ENCODE results near the gene PREX1.

PREX1 gene

DNA sequence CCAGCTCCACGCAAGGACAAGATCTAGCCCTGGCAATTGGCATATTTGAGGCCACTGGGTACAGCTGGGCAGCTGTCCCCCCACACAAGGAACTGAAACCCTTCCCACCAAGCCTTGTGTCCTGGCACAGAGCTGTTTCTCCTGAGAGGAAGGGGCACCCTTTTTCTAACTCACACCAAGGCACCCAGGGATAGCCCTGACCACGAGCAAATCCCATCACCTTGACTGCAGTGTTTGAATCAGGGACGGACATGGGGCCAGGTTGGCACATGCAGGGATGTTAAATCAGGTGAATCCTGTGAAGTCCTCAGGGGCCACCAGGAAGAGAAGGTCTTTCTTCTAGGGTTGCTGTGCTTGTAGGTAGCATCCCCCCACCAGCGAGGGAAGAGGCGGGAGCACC is 246.6 kb downstream of the PREX1 start:
- no peak for DNase-seq (ENCODE audit: low spot score)

GRCh38 chr20:48578397-48579098 is 249.3 kb downstream of the PREX1 start:
- no peak for DNase-seq (ENCODE audit: low spot score)

DNA sequence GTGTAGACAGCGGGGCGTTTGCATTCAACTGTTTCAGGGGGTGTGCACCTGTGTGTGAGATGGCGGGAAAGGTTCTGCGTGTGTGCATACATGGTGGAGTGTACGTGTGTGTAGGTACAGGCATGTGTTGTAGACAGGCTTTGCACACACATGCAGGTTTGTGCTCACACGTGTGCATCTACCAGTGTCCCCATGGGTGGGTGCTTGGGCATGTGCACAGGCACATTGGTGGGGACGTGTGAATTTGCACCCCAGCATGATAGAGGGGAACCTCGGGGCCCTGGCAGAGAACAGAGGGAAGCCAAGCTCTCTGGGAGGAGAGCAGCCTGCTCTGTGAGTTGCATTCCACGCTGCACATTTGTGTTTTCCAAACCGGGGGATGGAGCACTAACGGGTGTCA is 250.2 kb downstream of the PREX1 start:
- DNase-seq (ENCODE audit: low spot score) = no peak

- no peak for DNase-seq (ENCODE audit: low spot score)
Measured at GRCh38 chr20:48574383-48574782, 253.4 kb downstream of the PREX1 start.

All from AG08395 (cell line).